ENCODE data around the gene UBIAD1. TPM values are rescaled to one million over a fixed set of nuclear protein-coding genes. Genes with fewer than 3 reads are reported as not detected.
"Not testable (repeated sequence)": the region's sequence is repeated elsewhere in the genome, so short reads cannot be mapped to it uniquely, and the experiment has no call there.

The UBIAD1 gene
- total RNA-seq, 2 experiments from 2014 or later, result 22.7 to 28.9 TPM

DNA sequence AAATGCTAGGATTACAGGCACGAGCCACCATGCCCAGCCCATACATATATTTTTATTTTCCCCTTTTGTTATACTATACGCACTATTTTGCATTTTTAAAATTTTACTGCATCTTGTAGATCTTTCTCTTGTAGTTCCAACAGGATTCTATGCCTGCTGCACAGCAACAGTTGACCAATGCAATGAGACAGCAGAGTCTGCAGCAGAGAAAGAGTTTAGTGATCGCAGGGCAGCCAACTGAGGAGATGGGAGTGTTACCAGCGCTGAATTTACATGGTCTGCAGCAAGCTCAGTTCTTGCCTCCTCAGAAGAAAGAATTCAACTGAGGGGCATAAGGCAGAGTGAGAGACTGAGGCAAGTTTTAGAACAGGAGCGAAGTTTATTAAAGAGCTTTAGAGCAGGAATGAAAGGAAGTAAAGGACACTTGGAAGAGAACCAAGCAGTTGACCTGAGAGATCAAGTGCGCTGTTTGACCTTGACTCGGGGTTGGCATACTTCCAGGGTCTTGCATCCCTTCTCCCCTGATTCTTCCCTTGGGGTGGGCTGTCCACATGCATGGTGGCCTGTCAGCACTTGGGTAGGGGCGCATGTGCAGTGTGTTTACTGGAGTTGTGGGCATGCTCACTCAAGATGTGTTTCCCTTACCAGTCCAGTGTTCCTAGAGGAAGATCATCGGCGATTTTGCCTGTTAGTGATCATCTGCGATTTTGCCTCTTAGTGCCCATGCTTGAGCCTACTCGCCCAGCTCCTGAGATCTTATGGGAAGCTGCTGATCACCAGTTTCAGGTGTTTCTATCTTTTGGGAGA is 6.5 kb upstream of the UBIAD1 start:
- DNase-seq (ENCODE audit: low spot score), result no peak
- Histone ChIP-seq H3K4me2 (ENCODE audit: low read length) (no peak overlapping the region), H3K9me3 (ENCODE audit: low read length) (no peaks in the 10 kb centered on the region), H3K4me3 (ENCODE audit: low read depth, low read length, poor library complexity, severe bottlenecking) (no peak overlapping the region), H3K36me3 (ENCODE audit: insufficient read depth, low read length) (no peaks in the 10 kb centered on the region), H4K20me1 (ENCODE audit: insufficient read depth, low read length) (peaks cover 4% of the 10 kb centered on the region; the same call in 1 of the 2 replicates), H3K27ac (ENCODE audit: low read depth, low read length, poor library complexity, severe bottlenecking) (no peak overlapping the region), H3K4me1 (ENCODE audit: insufficient read depth, low read length, poor library complexity, severe bottlenecking) (peaks cover 7% of the 10 kb centered on the region), H3K9me2 (ENCODE audit: insufficient read depth, low read length) (no peaks in the 10 kb centered on the region), H3K79me2 (ENCODE audit: insufficient read depth, low read depth, low read length) (peaks cover 8% of the 10 kb centered on the region), H2AFZ (ENCODE audit: low read length) (no peak overlapping the region)
- CTCF ChIA-PET (ENCODE audit: unreplicated experiment), result no interaction called here
- intact Hi-C loops (cut with micrococcal nuclease; ENCODE audit: unreplicated experiment), result no loop called here
- TF ChIP-seq EZH2phosphoT487 (IDR thresholded peaks at IDR 0.05; ENCODE audit: borderline replicate concordance, low read depth, low read length) (no peak), CTCF (conservative IDR thresholded peaks at IDR 0.05; ENCODE audit: low read length) (no peak)
- BruUV-seq (replicated peaks), result no TSS peak
- POLR2A ChIA-PET, result interaction anchor here (0.7 to 1.6 kb wide), 2 partner anchors 14 to 381 kb away, joined by 3 to 4 read pairs; no protein-coding TSS in a partner anchor

GRCh38 chr1:11267350-11268337 is 5.4 kb upstream of the UBIAD1 start:
- H3K4me3 ChIP-seq (ENCODE audit: low read depth, low read length, poor library complexity, severe bottlenecking); H3K27ac ChIP-seq (ENCODE audit: low read depth, low read length, poor library complexity, severe bottlenecking); H4K20me1 ChIP-seq (ENCODE audit: insufficient read depth, low read length); H2AFZ ChIP-seq (ENCODE audit: low read length); H3K36me3 ChIP-seq (ENCODE audit: insufficient read depth, low read length); H3K9me3 ChIP-seq (ENCODE audit: low read length); H3K79me2 ChIP-seq (ENCODE audit: insufficient read depth, low read depth, low read length); H3K4me2 ChIP-seq (ENCODE audit: low read length); BruUV-seq (replicated peaks); DNase-seq (ENCODE audit: low spot score); intact Hi-C loops (cut with micrococcal nuclease; ENCODE audit: unreplicated experiment); CTCF ChIA-PET (ENCODE audit: unreplicated experiment); H3K9me2 ChIP-seq (ENCODE audit: insufficient read depth, low read length); H3K4me1 ChIP-seq (ENCODE audit: insufficient read depth, low read length, poor library complexity, severe bottlenecking): not testable (repeated sequence)
- POLR2A ChIA-PET, result interaction anchor here (0.7 to 1.6 kb wide), 2 partner anchors 13 to 26 kb away, joined by 3 to 4 read pairs; no protein-coding TSS in a partner anchor

GRCh38 chr1:11272544-11272831 is 510 bp upstream of the UBIAD1 start:
- H3K27ac ChIP-seq (ENCODE audit: low read depth, low read length, poor library complexity, severe bottlenecking), result no peak overlapping the region
- BruUV-seq (replicated peaks), result no TSS peak
- CTCF ChIA-PET (ENCODE audit: unreplicated experiment), result no interaction called here
- H3K4me3 ChIP-seq (ENCODE audit: low read depth, low read length, poor library complexity, severe bottlenecking), result peak overlapping the region; percentile 56
- no peak for DNase-seq (ENCODE audit: low spot score)
- peak overlapping the region; percentile 57 for H3K4me2 ChIP-seq (ENCODE audit: low read length)
- peaks cover 43% of the 10 kb centered on the region for H3K79me2 ChIP-seq (ENCODE audit: insufficient read depth, low read depth, low read length)
- H3K4me1 ChIP-seq (ENCODE audit: insufficient read depth, low read length, poor library complexity, severe bottlenecking), result peaks cover 23% of the 10 kb centered on the region
- H3K9me3 ChIP-seq (ENCODE audit: low read length), result no peaks in the 10 kb centered on the region
- intact Hi-C loops (cut with micrococcal nuclease; ENCODE audit: unreplicated experiment), result no loop called here
- H2AFZ ChIP-seq (ENCODE audit: low read length), result peak overlapping the region; percentile 54; the same call in 1 of the 2 replicates
- POLR2A ChIA-PET, result interaction anchor here (2.3 to 3.5 kb wide), 2 partner anchors 9 to 10 kb away, joined by 9 to 10 read pairs; partner anchors contain the start of gene MTOR
- no peak for TF ChIP-seq EZH2phosphoT487 (IDR thresholded peaks at IDR 0.05; ENCODE audit: borderline replicate concordance, low read depth, low read length)
- no peak for TF ChIP-seq CTCF (conservative IDR thresholded peaks at IDR 0.05; ENCODE audit: low read length)
- no peaks in the 10 kb centered on the region for H4K20me1 ChIP-seq (ENCODE audit: insufficient read depth, low read length)
- H3K9me2 ChIP-seq (ENCODE audit: insufficient read depth, low read length), result no peaks in the 10 kb centered on the region
- H3K36me3 ChIP-seq (ENCODE audit: insufficient read depth, low read length), result peaks cover 24% of the 10 kb centered on the region

Measured in OCI-LY7 (cell line).